GM21390 (cell line): Measurements from ENCODE around the gene TRIM44.
"Not testable (repeated sequence)": the region's sequence is repeated elsewhere in the genome, so short reads cannot be mapped to it uniquely, and the experiment has no call there.

Experiments used
- ATAC-seq: cut with Tn5 transposase; IDR thresholded peaks from one replicate; pipeline ENCODE4 v1.9.1; 2021; ENCODE audit not compliant: unreplicated experiment

TRIM44 gene

DNA sequence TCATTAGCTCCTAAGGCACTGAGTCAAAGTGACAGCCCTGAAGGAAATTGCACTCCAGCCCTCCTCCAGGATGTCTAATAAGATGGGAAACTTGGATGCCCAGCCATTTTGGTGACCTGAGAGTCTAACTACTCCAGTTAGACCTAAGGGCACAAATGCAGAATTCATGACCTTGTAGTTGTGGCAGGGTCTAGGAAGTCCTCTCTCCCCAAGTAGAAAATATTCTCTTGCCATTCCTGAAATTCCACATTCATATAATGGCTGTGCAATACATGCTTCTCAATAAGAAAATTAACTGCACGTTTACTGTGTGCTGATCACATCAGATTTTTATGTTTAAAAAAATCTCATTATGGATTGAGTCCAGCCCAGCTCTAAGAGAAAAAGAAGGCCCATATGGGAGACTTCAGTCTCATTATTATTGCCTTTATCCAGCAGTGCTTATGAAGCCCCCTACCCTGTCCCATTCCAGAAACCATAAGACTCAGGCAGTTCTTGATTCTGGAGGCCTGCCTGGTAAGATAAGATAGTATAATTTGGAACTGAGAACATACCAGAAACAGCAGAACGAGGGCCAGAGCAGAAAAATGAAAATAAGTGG lies 147.6 kb downstream of the TRIM44 start:
- ATAC-seq: no peak

DNA sequence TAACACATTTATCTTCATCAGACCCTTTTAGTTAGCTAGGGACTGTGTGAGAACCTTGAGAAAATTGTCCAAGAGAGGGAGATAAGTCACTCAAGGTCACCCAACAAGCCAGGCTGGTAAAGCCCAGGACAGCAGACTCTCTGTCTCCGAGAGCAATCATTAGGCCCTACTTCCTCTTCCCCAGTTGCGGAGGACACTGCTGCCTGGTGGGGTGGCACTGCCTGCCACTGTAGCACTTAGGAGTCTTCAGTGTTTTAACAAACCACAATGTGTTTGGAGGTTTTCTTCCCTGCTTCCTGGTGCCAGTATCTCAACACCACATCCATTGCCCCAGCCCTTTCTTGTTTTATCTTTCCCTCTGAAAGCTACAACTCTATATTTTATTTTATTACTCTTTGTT lies 149.2 kb downstream of the TRIM44 start:
- no peak for ATAC-seq

DNA sequence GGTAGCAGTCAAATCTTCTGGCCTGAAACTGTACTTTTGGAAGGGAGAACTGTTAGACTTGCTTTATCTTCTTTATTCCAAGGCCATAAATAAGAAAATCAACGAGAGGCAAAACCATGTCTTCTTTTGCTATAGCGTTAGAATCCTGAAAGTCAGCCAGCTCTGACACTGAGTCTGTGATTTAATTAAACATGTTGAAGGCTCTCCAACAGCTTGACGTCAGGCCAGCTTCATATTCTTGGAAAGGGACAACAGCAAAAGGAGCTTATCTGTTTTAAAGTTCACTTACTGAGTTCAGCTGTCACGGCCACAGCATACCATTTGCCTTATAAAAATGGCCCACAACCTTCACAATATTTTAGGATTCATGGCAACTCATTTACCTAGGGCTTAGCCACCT lies 150.3 kb downstream of the TRIM44 start:
- no peak for ATAC-seq

DNA sequence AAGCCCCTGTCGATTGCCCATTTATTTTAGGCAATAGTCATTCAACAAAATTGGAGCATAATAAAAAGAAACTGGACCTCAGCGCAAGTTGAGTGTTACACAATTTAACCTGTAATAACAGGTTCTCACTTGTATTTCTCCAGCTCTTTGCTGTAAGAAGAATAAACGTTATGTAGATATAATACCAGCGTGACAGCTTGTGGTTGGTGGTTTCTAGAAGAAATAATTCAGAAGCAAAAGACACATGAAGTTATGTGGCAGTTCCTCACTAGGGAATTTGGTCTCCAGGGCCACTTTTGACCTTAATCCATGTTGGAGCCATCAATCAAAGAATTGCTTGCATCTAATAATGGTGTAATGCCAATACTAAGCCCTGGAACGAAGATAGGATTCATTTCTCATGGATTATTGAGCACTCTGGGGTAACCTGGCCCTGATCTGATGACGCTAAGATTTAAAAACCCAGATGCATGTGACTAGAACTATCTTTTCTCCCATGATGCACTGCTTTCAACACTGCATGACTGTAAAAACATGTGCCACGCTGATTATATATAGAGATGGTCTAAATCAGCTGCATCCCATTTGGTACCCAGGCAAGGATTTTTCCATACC lies 151.6 kb downstream of the TRIM44 start:
- ATAC-seq: no peak

DNA sequence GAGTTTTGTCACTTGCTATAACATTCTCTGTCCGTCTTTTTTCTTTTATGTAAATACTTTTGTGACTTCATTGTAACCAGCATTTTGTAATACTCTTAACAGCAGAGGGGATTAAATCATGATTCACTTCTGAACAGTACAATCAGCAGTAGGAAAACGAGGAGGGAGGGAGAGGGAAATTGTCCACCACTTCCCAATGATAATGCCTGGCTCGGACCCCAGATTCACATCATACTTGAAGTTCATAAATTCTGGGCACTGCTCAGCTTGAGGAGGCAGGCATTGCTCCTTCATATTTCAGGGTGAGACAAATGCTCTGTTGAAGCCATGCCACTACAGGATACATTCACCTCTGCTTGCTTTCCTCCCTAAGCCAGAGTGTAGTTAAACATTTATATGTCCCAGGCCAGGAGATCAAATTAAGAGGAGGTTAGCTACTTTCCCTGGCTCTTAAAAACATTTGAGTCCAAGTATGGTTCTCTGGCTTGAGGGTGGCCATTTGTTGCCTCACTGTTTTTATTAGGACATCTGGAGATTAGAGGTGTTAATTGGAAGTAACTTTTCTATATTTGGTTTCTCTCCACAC lies 152.2 kb downstream of the TRIM44 start:
- no peak for ATAC-seq

DNA sequence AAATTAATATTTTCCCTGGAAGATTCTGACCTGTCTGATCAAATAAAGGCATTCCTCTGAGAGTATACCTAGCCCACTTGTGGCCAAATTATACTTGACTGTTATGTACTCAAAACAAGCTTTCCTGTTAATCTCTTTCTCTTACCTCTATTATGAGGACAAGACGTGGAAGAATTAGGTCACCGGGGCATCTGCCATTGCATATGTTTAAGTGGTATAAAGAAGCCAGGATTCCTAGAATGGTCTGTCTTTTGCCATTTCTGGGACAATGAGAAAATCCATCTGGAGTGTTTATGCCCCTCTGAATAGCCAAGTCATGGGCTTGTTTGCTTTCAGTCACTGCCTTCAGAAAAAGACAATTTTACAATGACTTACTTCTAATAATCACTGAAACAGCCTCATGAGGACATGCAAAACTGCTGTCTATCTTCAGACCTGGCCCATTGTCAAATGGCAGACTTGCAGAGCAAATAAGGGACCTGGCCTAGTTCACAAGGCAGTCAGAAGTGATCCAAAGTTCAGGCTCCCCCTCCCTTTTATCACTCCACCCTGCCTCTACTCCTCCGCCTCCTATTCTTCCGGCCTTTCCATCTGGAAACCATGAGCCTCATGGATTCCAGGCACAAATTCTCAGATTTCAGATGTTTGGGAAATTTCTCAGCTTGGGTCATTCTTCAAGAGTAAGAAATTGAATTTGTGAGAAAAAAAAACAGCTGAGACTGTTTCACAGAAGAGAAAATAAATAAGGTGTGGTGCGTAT lies 153.2 kb downstream of the TRIM44 start:
- no peak for ATAC-seq

DNA sequence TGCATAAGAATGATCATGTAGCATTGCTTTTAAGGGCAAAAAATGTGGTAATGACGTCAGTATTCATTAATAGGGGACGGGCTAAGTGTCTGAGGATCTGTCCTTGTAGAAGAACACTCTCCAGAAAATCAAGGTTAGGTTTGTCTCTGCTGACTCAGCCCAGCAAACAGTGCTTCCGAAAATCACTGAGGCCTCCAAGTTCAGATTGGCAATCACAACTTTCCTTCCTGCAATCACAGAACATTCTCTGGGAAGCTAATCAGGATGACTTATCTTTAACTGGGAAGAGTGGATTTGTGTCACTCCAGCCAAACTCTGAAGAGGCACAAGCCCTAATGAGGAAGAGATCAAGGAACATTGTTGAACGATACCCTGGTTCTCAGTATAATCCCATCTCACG lies 158.0 kb downstream of the TRIM44 start:
- no peak for ATAC-seq

DNA sequence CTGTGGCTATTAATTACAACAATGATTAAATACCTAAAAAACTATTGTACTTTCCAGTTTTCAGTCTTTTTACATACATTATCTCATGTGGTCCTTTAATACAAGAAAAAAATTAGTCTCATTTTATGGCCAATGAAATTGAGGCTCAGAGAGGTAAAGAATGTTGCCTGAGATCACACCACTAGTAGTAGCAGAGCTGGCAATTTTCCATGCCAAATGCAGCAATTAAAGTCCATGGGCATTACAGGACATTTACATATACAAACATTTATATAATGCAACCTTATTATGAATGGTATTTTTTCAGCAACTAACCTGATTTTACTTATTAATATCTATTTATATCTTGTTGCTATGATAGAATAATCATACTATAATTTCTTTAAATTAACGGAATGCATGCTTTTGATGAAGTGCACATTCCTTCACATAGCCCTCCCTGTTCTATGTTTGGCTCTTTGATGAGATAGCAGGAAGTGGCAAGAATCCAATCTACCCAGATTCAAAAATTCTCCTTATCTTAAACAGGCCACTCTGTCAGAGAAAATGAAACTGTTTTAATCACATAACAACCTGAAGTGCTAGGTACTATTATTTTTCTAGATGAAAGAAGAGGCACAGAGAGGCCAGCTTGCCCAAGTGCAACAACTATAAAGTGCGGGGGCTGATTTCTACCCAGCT lies 160.4 kb downstream of the TRIM44 start:
- no peak for ATAC-seq

DNA sequence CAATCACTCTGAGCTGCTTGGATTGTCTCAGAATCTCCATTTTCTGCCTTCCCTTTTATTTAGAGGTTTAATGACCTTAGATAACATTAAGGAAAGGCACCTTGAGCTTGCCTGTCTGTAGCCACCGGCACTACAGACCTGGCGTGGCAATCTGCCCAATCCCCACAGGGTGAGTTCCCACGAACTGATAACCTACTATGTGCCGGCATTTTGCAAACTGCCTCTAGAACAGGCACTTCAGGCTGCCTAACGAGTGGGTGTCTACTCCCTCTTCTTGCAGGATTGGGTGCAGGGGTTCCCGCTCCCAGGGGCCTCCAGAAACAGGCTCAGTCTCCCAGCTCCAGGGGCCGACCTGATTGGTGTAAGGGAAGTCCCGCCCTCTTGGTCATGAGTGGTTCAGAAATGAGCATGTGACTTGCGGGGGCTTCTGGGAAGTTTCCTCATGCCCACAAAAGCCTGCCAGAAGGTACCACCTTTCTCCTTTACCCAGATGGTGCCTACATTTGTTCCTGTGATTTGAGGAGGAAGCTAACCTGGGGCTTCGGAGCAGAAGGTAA lies 161.2 kb downstream of the TRIM44 start:
- no peak for ATAC-seq

DNA sequence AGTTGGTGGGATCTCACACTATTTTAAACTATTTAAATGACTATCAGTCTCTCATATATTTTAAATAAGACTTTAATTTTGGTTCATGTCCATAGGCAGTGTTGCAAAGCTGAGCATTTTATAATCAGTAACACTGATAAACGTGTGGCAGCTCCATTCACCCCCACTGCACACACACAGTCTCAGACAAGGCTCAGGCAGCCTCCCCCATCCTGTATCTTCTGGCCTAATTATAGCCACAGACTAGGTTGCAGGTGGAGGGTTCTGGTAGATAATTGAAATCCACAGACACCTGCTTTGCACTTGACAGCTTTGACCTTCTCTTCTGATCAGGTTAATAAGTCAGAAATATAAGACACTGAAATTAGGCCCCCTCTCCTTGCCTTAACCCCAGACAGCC lies 162.8 kb downstream of the TRIM44 start:
- no peak for ATAC-seq

DNA sequence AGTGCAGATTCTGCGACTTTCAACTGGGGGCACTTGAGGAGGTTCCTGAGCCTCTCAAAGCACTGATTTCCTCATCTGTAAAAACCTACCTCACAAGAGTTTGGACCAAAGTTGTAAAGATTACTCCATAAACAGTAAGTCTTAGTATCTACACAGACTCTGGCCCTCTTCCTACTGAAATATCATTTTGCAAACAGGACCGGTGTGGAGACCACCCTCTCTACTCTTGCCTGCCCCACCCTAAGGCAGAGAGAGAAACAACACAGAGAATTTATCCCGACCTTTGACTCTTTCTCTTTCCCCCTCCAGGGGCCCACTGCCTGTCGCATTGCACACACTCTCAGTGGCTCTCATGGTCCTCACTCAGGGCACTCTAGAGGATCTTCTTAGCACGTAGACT lies 163.4 kb downstream of the TRIM44 start:
- no peak for ATAC-seq

DNA sequence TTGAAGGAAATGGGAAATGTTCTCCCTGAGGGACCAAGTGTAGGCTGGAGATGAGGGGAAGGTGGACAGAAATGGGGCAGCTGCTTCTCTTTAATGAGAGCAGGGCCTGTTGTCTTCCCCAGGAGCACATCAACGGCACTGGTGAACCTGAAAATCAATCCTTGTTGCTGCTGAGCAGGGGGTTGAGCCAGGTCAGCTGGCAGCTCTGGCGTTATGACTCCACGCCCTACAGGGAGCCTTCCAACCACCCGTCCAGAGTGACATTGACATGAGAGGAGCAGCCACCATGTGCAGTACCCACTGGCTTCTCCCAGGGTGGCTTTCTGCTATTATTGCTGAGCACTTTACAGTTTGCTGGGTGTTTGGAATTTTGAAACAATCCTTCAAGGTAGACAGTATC lies 164.4 kb downstream of the TRIM44 start:
- no peak for ATAC-seq

DNA sequence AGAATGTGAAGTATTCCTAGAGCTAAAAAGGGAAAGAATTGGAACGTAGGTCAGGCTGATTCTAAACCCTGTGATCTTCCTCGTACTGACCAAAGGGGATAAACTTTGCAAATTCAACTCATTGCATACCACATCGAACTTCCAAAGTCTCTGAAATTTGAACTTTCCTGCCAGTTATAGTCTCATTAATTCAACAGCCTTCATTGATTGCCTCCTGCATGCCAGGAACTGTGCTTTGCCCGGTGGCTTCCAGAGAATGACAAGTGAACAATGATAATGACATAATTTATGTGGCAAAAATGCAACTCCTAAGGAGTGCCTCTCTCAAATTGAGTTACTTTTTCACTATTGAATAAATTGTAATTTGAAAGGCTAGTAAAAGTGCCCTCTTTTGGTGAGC lies 173.6 kb downstream of the TRIM44 start:
- ATAC-seq: no peak

DNA sequence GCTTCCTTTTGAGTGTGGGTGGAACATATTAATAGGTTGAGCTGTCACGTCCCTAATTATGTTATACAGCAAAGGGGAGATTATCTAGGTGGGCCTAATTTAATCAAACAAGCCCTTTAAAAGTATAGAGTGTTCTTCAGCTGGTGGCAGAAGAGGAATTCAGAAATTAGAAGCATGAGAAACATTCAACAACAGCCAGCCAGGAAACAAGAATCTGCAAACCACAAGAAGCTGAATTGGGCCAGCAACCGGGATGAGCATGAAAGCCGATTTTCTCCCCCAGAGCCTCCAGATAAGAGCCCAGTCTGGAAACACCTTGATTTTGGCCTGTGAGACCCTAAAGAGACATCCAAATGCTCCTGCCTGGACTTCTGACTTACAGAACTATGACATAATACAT lies 175.5 kb downstream of the TRIM44 start:
- ATAC-seq: no peak

DNA sequence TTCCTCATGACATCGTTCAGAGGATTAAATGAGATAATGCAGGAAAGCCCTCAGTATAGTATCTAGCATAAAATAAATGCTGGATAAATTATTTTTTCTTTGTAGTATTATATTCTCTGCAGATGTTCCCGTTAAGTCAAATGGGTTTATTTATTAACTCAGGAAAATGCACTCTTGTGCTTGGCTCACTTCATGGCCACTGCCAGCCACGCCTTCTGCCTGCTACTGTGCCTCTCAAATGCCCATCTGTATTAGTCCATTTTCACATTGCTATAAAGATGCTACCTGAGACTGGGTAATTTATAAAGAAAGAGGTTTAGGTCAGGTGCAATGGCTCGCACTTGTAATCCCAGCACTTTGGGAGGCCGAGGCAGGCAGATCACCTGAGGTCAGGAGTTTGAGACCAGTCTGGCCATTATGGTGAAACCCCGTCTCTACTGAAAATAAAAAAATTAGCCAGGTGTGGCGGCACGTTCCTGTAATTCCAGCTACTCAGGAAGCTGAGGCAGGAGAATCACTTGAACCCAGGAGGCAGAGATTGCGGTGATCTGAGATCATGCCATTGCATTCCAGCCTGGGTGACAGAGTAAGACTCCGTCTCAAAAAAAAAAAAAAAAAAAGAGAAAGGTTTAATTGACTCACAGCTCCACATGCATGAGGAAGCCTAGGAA lies 176.3 kb downstream of the TRIM44 start:
- ATAC-seq: not testable (repeated sequence)

DNA sequence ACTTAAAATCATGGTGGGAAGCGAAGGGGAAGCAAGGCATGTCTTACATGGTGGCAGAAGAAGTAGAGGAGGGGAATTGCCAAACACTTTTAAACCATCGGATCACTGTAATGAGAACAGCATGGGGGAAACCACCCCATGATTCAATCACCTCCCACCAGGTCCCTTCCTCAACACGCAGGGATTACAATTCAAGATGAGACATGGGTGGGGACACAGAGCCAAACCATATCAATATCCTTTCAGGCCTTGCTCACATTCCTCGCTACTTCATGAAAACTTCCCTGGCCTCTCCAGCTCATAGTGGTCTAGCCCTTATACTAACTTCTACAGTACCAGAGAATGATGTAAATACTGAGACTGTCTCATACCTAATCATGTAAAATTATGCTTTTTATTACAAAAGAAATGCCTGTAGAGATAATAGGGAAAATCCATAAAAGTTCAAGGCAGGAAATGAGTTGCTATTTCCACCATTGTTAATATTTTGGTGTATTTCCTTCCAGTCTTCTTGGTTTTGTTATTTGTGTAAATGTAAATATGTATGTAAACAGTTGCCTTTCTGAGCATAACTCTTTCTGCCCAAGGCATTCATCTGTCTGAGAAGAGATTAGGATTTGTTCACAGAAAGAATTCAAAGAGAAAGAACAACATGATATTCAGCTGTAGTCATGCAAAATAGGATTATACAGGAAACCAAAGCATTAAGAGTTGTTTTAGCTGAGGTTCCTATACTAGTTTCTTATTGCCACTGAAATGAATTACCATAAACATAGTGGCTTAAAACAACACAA lies 177.0 kb downstream of the TRIM44 start:
- no peak for ATAC-seq

DNA sequence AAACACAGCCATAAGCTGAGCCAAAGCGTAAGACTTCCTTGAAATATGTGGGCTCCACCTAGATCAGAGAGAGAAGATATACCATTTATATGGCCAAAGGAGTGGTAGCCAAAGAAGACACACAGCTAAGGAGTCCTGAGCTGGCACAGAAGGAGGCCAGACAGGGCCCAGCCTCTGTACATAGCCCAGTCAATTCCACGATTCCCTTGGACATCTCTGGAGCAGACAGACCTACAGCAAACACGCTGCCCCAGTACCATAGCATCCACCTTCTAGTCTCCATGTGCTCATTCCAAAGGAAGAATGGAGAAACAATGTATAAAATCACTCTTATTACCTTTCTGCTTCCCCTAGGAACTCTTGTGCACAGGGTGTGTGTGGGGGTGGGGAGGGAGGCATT lies 179.2 kb downstream of the TRIM44 start:
- ATAC-seq: no peak

DNA sequence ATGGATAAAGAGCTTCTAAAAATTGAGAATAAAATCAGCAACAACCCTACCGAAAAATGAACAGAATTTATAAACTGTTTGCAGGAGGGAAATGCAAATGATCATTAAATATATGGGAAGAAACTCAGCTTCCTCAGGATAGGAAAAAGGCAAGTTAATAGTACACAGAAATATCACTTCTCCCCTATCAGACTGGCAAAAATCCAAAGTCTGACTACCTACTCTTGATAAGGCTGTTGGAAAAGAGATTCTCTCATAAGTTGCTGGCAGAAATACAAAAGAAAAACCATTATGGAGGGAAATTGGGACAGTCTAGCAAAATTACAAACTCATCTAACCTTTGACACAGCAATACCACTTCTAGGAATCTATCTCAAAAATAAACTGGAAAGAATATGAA lies 180.4 kb downstream of the TRIM44 start:
- ATAC-seq: no peak

DNA sequence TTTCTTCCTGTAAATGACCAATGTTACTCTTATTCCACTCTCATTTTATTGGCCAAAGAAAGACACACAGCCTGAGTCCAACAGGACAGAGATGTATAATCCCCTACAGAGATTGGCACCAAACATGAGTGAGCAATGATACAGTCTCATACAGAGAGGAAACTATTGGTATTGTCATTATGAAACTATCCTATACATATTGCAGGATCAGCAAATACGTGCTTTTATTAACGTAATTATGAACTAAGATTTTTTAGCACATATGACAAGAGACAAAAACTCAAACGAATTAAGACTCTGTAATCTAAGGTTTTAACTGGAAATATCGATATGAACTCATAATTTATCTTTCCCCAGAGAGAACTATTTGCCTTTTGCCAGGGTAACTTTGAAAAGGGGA lies 182.0 kb downstream of the TRIM44 start:
- ATAC-seq: no peak

DNA sequence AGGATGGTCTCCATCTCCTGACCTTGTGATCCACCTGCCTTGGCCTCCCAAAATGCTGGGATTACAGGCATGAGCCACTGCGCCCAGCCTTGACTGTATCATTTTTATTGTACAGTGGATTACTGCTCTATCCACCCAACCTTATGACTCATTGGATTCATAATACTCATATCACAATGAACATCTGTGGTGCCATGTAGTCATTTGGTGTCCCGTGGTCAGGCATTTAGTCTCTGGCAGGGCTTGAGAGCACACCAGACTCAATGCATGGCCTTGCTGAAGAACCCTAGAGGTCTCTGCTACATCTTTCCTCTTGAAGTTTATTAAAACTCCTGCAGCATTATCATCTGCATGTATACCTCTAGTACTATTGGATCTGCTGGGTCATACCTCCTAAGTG lies 183.3 kb downstream of the TRIM44 start:
- no peak for ATAC-seq
